Osteocyte (in vitro differentiated cells): Measurements from ENCODE around the gene PHOSPHO2. TPM values are rescaled to one million over a fixed set of nuclear protein-coding genes. Genes with fewer than 3 reads are reported as not detected.

Experiments
- DNase-seq: peaks from one replicate; pipeline ENCODE4 v3.0.0; 2021; ENCODE audit warnings: mixed read lengths; ENCODE audit not compliant: unreplicated experiment; ENCODE audit errors: extremely low spot score
- H3K27ac Mint-ChIP-seq: one replicate; pipeline ENCODE4 v1.8.0; 2021; ENCODE audit warnings: mild to moderate bottlenecking, mixed read lengths; ENCODE audit not compliant: unreplicated experiment
- H3K27me3 Mint-ChIP-seq: one replicate; pipeline ENCODE4 v1.8.0; 2021; ENCODE audit warnings: mixed read lengths; ENCODE audit not compliant: unreplicated experiment
- H3K36me3 Mint-ChIP-seq: one replicate; pipeline ENCODE4 v1.8.0; 2021; ENCODE audit warnings: mixed read lengths; ENCODE audit not compliant: unreplicated experiment
- H3K4me1 Mint-ChIP-seq: one replicate; pipeline ENCODE4 v1.8.0; 2021; ENCODE audit warnings: mixed read lengths; ENCODE audit not compliant: unreplicated experiment
- H3K4me3 Mint-ChIP-seq: one replicate; pipeline ENCODE4 v1.8.0; 2021; ENCODE audit warnings: mild to moderate bottlenecking, moderate library complexity, mixed read lengths; ENCODE audit not compliant: unreplicated experiment
- H3K9me3 Mint-ChIP-seq: one replicate; pipeline ENCODE4 v1.8.0; 2021; ENCODE audit warnings: mixed read lengths; ENCODE audit not compliant: unreplicated experiment
- CTCF ChIP-seq: fragments of 200-600 bp; sonication (generic); IDR thresholded peaks from 2 replicates; pipeline ENCODE4 v1.5.0; 2021; ENCODE audit warnings: antibody characterized with exemption, mild to moderate bottlenecking, moderate library complexity
- total RNA-seq: library from RNA; stranded (reverse); gene quantifications from 2 replicates; pipeline ENCODE4 v1.2.1, GENCODE V29; 2021

PHOSPHO2 gene
- total RNA-seq, 1 donor from 2014 or later = 4.8 TPM

GRCh38 chr2:169664600-169664977, 29.7 kb upstream of the PHOSPHO2 start:
- TF ChIP-seq CTCF = no peak
- no peak overlapping the region for H3K4me3 Mint-ChIP-seq
- H3K4me1 Mint-ChIP-seq = no peaks in the 10 kb centered on the region
- DNase-seq = no peak
- no peak overlapping the region for H3K27ac Mint-ChIP-seq
- peaks cover 7% of the 10 kb centered on the region for H3K27me3 Mint-ChIP-seq
- H3K36me3 Mint-ChIP-seq = no peaks in the 10 kb centered on the region
- H3K9me3 Mint-ChIP-seq = no peaks in the 10 kb centered on the region

- H3K4me3 Mint-ChIP-seq = no peak overlapping the region
- DNase-seq = no peak
Measured at GRCh38 chr2:169664978-169665930, 29.0 kb upstream of the PHOSPHO2 start.

GRCh38 chr2:169667583-169667982, 26.7 kb upstream of the PHOSPHO2 start:
- H3K4me1 Mint-ChIP-seq = no peaks in the 10 kb centered on the region
- no peak for DNase-seq
- no peak overlapping the region for H3K27ac Mint-ChIP-seq
- no peak overlapping the region for H3K4me3 Mint-ChIP-seq
- H3K36me3 Mint-ChIP-seq = no peaks in the 10 kb centered on the region
- no peaks in the 10 kb centered on the region for H3K9me3 Mint-ChIP-seq
- TF ChIP-seq CTCF = no peak
- H3K27me3 Mint-ChIP-seq = peaks cover 3% of the 10 kb centered on the region

More at GRCh38 chr2:169664978-169665930, 29.0 kb upstream of the PHOSPHO2 start:
- H3K4me1 Mint-ChIP-seq = no peaks in the 10 kb centered on the region
- H3K36me3 Mint-ChIP-seq = no peaks in the 10 kb centered on the region
- no peaks in the 10 kb centered on the region for H3K9me3 Mint-ChIP-seq
- H3K27me3 Mint-ChIP-seq = peaks cover 5% of the 10 kb centered on the region
- no peak overlapping the region for H3K27ac Mint-ChIP-seq
- no peak for TF ChIP-seq CTCF

GRCh38 chr2:169670215-169670651, 24.0 kb upstream of the PHOSPHO2 start:
- no peak for TF ChIP-seq CTCF
- Mint-ChIP-seq H3K4me1 (no peaks in the 10 kb centered on the region), H3K27ac (no peak overlapping the region), H3K9me3 (no peaks in the 10 kb centered on the region), H3K27me3 (peaks cover 3% of the 10 kb centered on the region), H3K36me3 (no peaks in the 10 kb centered on the region), H3K4me3 (no peak overlapping the region)
- DNase-seq = no peak

- H3K27me3 Mint-ChIP-seq = peaks cover 3% of the 10 kb centered on the region
- no peaks in the 10 kb centered on the region for H3K36me3 Mint-ChIP-seq
- H3K4me3 Mint-ChIP-seq = no peak overlapping the region
Measured at GRCh38 chr2:169670937-169671336, 23.3 kb upstream of the PHOSPHO2 start.

More at GRCh38 chr2:169670937-169671336, 23.3 kb upstream of the PHOSPHO2 start:
- TF ChIP-seq CTCF = no peak
- H3K27ac Mint-ChIP-seq = no peak overlapping the region
- no peaks in the 10 kb centered on the region for H3K4me1 Mint-ChIP-seq
- DNase-seq = no peak
- no peaks in the 10 kb centered on the region for H3K9me3 Mint-ChIP-seq
